Muscle of arm (tissue), 12 donors: ENCODE measurements around the gene UNC119B. TPM values are rescaled to one million over a fixed set of nuclear protein-coding genes. Genes with fewer than 3 reads are reported as not detected.

Source experiments
- DNase-seq: peaks from one replicate; pipeline ENCODE4 v3.0.0-alpha.2; 2013
- polyA plus RNA-seq, 12 donors: library from polyadenylated mRNA; unstranded; fragments of 120-200 nt; gene quantifications; one replicate each; pipeline ENCODE4 v1.2.1, GENCODE V29; 2013; ENCODE audit not compliant: insufficient read length in 12 of 12

Gene UNC119B
- polyA plus RNA-seq, 12 donors: 11.0 to 21.9 (median 15.9) TPM; not detected in 1

GRCh38 chr12:120738252-120739030, 28.2 kb downstream of the UNC119B start:
- DNase-seq: no peak

DNA sequence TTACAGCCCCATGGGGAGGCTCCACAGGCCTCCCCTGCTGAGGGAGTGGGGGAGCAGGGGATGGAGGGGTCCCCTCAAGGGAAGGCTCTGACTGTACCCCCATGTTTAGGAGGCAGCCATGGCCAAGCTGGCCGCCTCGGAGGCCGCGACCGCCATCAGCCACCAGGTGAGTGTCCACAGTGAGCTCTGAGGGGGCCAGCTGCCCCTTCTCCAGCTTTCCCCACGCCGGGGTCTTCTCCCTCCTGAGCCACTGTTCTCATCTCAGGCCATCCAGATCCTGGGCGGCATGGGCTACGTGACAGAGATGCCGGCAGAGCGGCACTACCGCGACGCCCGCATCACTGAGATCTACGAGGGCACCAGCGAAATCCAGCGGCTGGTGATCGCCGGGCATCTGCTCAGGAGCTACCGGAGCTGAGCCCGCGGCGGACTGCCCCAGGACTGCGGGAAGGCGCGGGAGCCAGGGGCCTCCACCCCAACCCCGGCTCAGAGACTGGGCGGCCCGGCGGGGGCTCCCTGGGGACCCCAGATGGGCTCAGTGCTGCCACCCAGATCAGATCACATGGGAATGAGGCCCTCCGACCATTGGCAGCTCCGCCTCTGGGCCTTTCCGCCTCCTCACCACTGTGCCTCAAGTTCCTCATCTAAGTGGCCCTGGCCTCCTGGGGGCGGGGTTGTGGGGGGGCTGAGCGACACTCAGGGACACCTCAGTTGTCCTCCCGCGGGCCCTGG, 28.9 kb downstream of the UNC119B start:
- no peak for DNase-seq

DNA sequence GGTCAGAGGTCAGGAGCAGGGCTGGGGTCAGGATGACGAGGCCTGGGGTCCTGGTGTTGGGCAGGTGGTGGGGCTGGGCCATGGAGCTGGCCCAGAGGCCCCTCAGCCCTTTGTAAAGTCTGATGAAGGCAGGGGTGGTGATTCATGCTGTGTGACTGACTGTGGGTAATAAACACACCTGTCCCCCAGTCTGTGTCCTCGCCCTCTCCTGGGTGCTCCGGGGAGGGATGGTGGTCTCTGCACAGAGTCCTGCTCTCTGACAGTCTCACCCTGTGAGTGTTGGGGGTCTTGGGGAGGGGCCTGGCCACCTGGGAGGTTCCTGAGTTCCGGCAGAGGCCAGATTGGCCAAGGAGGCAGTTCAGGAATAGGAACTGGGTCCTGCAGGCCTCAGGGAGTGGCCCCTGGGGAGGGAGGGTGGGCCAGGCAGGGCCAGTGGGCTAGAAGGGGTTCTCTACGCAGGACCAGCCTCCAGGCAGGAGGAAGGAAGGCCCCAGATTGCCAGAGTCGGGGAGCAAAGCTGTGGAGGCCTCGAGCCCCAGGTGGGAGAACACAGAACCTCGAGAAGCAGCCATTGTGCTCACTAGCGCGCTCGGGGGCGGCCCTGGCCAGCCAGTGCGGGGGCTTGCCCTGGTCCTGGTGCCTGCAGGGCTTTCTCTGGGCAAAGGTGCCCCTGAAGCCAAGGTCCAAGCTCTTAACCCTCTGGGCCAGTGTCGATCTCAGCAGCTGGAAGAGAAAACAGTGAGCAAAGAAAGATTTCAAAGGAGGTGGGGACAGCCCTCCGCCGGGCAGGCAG, 29.8 kb downstream of the UNC119B start:
- no peak for DNase-seq

- DNase-seq: no peak
Measured at GRCh38 chr12:120740871-120741270, 30.6 kb downstream of the UNC119B start.

DNA sequence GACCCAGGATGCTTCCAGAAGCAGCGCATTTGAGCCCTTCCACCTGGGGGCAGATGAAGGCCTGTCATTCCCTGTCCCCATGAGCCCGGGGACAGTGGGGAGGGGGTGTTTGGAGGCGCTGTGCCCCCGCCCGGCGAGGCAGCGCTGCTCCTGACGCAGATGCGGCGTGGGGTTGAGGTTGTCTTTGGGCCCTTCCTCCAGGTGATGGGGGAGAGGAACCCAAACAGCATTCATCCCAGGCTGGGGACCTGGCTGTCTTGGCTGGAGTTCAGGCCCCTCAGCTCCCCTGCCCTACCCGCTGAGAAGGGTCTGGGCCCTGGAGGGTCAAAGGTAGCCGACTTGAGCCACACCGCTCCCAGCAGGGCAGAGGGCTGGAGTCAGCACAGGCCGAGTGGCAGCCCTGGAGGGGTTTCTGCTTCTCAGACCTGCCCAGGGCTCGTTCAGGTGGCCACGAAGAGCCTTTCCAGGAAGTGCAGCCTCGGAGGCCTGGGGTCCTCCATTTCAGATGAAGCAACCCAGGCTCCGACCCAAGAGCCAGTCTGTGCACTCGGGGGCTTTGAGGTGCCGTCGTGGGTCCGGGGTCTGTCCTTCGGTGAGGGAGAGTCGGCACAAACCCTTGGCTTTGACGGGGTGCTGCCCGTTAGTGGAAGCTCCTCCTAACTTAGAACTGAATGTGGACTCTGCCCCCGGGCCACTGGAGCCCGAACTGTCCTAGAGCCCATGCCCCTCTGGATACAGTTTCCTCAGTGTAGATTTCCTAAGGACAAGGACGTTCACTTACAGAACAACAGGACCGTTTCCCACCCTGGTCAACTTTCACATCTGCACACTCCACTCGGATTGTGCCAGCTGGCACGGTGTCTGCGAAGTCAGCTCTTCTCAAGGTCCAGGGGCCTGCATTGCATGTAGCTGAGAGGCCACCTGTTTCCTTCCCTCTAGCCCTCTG, 31.5 kb downstream of the UNC119B start:
- DNase-seq: peak; percentile 81

DNA sequence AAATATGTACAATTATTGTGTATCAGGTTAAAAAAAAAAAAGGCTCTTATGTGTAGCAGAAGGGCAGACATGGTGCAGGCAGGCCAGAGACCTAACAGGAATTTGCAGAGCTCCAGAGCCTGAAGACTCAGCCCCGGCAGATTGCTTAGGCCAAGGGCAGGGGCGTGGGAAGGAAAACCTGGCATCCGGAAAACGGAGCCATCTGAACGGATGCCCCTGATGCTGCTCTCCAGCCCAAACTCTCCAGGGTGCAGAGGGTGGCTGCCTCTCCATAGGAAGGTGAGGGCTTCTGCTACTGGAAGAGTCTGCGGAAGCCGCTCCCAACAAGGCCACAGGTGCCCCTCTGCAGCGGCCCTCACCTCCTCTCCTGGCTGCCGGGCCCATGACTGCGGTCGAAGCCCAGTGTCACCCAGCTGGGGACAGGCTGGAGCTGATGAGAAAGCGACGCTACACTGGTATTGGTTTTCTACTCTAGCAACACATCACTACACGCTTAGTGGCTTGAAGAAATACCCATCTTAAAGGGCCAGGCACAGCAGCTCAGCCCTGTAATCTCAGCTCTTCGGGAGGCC, 34.8 kb downstream of the UNC119B start:
- DNase-seq: no peak

DNA sequence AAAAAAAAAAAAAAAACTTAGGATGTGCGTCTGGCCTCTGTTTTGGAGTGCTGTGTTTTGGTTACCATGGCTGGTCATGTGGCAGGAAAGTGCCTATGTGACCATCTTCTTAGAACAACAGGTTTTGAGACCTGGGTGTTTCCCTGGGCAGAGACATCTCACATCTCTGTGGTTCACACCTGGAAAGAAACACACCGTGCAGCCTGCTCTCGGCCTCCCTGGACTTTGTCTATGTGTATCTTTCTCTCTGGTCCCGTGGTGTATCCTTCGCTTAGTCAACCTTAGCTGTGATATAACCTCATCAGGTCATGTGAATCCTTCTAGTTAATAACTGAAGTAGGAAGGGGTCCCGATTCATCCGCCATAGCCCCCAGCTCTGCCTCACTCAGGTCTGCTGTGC, 38.0 kb downstream of the UNC119B start:
- DNase-seq: no peak

DNA sequence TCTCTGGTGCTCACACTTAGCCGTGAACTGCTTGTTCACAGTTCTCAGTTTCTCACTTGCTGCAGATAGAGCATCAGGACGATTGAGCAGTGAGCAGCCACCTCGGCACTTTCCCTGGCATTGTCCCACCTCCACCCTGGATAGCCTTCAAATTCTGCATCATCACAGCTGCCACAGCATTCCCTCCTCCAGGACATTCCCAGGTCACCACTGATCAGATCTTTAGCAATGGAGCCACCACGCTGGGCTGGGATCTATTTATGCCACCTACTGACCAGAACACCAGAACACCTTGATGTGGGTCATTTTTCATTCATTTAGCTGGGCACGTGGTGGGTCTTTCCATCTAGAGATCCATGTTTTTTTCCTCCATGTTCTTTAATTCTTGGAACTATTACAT, 39.0 kb downstream of the UNC119B start:
- DNase-seq: no peak

DNA sequence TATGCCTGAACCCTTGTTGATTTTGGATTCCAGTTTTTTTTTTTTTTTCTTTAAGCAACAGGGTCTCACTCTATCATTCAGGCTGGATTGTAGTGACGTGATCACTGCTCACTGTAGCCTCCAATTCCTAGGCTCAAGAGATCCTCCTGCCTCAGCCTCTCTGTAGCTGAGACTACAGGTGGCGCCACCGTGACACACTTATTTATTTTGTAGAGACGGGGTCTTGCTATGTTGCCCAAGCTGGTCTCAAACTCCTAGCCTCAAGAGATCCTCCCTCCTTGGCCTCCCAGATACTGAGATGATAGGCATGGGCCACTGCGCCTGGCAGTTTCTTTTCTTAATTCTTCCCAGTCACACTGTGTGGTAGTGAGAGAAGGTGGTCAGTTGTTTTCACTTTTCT, 40.5 kb downstream of the UNC119B start:
- no peak for DNase-seq

GRCh38 chr12:120751389-120751788, 41.1 kb downstream of the UNC119B start:
- DNase-seq: no peak

- no peak for DNase-seq
Measured at GRCh38 chr12:120754792-120755191, 44.5 kb downstream of the UNC119B start.

DNA sequence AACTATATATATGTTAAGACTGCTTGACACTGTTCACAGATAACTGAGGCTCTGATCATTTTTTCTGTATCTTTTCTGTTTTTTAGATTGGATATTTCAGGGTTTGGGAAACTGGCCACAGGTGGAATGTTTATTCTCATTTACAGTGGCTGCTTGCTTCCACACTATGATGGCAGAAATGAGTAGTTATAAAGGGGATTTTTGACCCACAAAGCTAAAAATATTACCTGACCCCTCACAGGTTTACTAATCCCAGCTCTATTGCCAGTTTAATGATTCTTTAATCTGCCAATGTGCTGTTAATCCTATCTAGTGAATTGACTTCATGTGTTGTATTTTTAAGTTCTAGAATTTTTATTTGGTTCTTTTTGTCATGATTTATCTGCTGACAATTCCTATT, 45.0 kb downstream of the UNC119B start:
- no peak for DNase-seq

- no peak for DNase-seq
Measured at GRCh38 chr12:120757226-120757742, 47.0 kb downstream of the UNC119B start.

- no peak for DNase-seq
Measured at GRCh38 chr12:120757949-120758348, 47.7 kb downstream of the UNC119B start.

GRCh38 chr12:120758798-120759590, 48.7 kb downstream of the UNC119B start:
- DNase-seq: no peak

GRCh38 chr12:120759591-120760348, 49.5 kb downstream of the UNC119B start:
- DNase-seq: no peak

- DNase-seq: no peak
Measured at GRCh38 chr12:120760349-120761254, 50.3 kb downstream of the UNC119B start.

- DNase-seq: peak; percentile 86
Measured at GRCh38 chr12:120761519-120761934, 51.3 kb downstream of the UNC119B start.
